Lower leg skin (tissue), 3 donors: ENCODE results near the gene ABL2.

ENCODE experiments used
- CTCF ChIP-seq, 3 donors: fragments of 450-650 bp; IDR thresholded peaks; one replicate each; pipeline ENCODE4 v1.5.1; 2016; ENCODE audit warnings: antibody characterized with exemption in 3 of 3, mild to moderate bottlenecking in 3 of 3, moderate library complexity in 2 of 3
- POLR2A ChIP-seq, 2 donors: fragments of 450-650 bp; IDR thresholded peaks; one replicate each; pipeline ENCODE4 v1.6.1; 2016 to 2017; ENCODE audit warnings: antibody characterized with exemption in 2 of 2, mild to moderate bottlenecking in 1 of 2, moderate library complexity in 1 of 2

- TF ChIP-seq CTCF (IDR thresholded peaks at IDR 0.05) (no peak), POLR2A (IDR thresholded peaks at IDR 0.05) (no peak)
These were observed 54.3 kb downstream of the ABL2 start for GRCh38 chr1:179175011-179175841.
